GM18868 (cell line): Measurements from ENCODE around the gene PRM3.
"Not testable (repeated sequence)": the region's sequence is repeated elsewhere in the genome, so short reads cannot be mapped to it uniquely, and the experiment has no call there.

Source experiments
- ATAC-seq: cut with Tn5 transposase; IDR thresholded peaks from one replicate; pipeline ENCODE4 v1.9.1; 2021; ENCODE audit warnings: mild to moderate bottlenecking, moderate library complexity; ENCODE audit not compliant: unreplicated experiment

The PRM3 gene

DNA sequence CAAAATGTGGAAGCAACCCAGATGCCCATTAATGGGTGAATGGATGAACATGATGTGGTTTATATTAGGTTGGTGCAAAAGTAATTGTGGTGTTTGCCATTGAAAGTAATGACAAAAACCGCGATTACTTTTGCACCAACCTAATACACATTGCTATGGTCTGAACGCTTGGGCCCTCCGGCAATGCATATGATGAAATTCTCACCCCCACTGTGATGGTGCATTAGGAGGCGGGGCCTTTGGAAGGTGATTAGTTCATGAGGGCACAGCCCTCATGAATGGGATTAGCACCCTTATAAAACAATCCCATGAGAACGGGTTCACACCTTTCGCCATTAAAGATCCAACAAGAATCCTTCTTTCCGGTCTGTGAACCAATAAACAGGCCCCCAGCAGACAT lies 33.0 kb upstream of the PRM3 start:
- no peak for ATAC-seq

DNA sequence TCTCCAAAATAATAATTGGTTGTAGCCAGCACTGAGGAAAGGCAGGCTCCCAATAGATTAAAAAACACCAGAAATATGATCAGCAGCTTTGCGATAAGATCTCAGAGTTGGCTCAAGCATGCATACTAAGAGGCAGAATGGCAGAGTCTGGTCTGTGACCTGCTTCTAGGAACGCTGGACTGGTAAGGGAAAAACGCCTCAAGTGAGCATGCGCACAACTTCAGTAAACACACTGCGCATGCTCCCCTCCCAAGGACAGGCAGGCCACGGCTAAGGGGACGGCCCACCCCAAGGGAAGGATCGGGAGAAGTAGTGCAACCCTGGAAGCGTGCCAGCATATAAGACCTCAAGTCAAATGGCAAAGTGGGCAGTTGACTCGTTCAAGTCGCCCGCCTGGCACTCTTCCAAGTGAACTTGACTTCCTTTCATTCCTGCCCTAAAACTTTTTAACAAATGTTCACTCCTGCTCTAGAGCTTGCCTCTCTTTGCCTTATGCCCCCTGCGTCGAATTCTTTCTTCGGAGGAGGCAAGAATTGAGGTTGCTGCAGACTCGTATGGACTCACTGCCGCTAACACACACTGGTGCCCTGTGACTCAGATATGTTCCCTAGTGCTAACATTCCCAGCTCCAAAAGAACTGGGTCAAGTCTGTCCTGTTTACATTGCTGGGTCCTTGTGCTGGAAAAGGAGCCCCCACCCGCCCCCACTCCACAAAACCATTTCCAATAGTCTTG lies 30.1 kb upstream of the PRM3 start:
- no peak for ATAC-seq

DNA sequence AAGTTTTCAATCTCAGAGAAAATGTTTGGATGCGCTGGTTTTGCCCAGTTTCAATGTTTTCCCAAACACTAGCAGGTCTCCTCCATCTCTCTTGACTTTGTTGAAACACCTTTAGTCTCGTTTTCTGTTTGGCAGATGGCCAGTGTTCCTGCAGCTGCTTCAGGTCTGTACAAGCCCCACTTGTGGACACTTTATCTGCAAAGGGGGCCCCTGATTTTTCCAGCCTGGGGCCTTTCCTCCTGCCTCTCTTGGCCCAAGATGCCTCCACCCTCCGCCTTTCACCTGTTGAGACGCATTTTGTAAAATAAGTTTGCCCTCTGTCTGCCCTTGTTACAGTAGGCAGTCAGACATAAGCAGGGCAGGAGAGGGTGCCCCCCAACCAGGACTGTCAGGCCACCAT lies 29.5 kb upstream of the PRM3 start:
- no peak for ATAC-seq

DNA sequence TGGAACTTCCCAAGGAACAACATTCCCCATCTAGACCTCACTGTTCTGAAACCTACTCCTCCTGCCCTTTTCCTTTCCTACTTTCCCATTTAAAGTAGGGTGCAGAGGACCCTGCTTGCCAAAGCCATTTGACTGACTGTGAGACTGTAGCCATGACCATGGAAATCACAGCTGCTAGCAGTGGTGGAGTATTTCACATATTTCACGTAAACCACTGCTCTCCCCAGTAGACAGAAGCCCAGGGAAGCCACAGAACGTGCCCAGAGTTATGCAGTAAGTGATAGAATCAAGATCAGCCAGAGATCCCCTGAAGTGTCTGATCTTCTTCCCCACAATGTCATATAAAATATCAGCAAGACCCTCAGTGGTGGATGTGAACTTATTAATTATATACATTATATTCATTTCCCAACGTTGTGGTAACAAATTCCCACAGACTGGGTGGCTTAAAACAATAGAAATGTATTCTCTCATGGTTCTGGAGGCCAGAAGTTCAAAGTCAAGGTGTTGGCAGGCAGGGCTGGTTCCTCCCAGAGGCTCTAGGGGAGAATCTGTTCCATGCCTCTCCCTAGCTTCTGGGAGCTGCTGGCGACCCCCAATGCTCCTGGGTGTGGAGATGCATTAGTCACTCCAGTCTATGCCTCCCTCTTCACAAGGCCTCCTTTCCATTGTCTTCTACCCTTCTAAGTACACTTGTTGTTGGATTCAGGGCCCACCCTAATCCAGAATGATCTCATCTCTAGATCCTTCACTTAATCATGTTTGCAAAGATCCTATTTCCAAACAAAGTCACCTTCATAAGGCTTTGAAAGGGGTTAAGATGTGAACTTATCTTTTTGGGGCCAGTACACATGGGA lies 28.4 kb upstream of the PRM3 start:
- ATAC-seq = no peak

DNA sequence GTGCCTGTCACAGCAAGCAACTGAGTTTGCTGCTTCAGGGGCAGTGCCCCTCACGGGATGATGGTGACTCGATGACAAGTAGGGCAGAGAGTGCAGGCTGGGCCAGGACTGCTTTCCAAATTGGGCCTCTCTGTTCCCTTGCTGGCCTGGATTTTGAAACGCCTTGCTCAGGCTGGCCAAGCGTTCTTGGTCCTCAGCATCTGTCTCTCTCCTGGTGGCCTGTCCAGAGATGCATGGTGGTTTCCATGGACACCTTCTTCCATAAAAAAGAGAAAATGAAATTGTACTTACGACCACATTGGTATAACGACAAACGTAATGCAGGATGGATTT lies 27.1 kb upstream of the PRM3 start:
- no peak for ATAC-seq

DNA sequence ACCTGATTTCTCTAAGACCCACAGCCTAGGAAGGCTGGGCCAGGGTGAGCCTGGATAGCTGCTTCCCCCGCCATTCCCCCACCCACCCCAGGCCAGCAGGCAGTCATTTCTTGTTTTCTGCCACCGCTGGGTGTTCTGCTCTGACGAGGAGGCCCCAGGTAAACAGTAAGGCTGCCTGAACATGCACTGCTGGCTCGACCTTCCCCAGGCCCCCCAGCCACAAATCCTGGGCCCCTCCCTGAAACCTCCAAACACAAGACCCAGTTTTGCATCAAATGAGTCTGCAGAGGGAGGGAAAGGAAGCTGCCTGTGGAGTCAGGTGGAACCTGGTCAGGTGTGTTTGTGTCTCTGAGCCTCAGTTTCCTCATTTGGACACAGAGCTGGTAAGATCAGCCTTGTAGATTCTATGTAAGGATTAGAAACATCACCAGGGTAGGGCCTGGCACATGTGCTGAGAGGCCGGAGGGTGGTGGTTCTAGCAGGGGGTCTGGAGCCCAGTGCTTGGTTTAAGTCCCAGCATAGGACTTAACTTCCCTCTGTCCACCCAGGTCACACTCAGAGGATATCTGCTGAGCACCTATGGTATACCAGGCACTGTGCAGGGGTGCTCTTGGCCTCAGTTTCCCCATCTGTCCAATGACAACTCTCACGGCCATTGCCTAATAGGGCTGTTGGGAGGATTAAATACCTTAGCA lies 26.6 kb upstream of the PRM3 start:
- no peak for ATAC-seq

DNA sequence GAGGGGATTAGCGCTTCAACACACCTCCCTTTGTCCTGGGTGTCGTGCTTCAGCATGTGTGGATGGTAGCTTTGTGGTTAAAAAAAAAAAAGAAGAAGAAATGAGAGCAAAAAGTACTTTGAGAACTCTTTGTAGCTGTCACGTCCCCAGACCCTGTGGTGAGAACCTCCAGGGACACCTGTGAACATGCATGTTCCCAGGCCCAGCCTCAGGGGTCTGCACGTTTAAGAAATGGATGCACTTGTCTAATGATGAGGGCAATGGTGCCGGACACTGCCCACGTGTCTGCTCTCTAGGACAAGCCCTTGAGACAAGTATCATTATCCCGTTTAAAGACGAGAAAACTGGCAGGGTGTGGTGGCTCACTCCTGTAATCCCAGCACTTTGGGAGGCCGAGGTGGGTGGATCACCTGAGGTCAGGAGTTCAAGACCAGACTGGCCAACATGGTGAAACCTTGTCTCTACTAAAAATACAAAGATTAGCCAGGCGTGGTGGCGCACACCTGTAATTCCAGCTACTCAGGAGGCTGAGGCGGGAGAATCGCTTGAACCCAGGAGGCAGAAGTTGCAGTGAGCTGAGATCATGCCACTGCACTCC lies 25.6 kb upstream of the PRM3 start:
- peak; percentile 44 for ATAC-seq

DNA sequence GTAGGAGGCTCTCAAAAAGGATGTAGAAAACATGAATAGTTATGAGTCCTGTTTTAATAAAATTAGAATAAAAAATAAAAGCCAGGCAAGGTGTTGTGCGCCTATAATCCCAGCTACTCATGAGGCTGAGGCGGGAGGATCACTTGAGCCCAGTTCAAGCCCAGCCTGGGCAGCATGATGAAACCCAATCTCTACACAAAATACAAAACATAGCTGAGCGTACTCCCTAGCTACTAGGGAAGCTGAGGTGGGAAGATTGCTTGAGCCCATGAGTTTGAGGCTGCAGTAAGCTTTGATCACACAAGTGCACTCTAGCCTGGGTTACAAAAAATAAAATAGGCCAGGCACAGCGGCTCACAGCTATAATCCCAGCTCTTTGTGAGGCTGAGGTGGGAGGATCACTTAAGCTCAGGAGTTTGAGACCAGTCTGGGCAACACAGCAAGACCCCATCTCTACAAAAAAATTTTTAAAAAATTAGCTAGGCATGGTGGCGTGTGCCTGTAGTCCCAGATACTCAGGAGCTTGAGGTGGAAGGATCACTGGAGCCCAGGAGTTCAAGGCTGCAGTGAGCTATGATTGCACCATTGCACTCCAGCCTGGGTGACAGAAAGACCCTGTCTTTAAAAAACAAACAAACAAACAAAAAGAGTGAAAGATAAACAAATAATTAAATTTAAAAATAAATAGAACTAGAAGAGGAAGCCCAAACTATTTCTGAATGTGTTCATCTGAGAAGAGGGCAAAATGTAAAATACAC lies 24.9 kb upstream of the PRM3 start:
- ATAC-seq = no peak

DNA sequence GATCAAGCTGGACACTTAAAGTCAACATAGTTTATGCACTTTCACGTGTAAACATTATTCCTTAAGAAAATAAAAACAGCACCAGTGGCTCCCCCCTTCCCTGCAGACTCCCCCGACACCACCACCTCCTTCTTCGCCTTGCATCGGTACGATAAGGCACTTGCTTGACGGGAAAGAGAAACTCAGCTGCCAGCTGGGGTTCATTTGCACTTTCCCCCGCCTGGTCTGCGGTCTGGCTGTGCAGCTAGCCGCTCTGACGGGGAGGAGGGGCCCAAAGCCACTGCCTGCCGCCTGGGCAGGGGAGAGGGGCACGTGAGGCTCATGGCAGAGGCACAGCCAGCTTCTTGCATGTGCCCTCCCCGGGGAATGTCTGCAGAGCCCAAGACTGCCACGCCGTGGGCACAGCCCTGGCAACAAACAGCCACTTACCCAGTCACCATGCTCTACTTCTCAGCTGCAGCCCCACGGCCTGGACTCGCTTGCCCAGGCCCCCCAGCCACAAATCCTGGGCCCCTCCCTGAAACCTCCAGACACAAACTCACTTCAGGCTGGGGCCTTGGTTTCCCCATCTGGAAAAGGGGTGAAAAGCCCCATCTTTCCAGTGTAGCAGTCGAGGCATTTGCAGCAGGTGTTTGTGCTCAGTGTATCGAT lies 24.2 kb upstream of the PRM3 start:
- ATAC-seq = peak; percentile 67

DNA sequence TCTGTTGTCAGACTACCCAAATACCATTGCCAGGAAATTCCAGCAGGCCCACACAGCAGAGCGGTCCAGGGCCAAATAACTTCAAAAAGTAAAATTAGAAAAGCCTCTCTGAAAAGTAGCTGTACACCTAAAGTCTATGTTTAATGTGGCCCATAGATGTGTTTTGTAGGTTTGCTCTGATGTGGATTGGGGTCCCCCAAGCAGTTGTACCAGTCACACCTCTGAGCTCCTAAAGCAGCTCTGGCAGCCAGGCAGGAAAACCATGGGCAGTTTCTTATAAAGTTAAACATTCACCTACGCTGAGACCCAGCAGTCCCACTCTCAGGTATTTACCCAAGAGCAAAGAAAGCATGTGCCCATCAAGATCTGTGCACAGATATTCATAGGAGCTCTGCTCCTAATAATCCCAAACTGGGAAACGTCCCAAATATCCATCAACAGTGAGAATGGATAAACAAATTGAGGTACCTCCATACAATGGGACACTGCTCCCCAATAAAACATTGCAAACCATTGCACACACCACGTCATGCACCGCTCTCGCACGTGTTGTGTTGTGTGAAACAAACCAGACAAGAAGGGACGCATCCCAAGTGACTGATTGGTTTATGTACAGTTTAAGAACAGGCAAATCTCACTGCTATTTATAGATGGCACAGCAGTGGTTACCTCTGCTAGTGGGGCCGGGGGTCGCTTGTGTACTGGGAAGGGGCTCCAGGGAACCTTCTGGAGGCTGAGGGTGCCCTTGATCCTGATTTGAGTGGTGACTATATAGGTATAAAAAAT lies 23.5 kb upstream of the PRM3 start:
- ATAC-seq = no peak

DNA sequence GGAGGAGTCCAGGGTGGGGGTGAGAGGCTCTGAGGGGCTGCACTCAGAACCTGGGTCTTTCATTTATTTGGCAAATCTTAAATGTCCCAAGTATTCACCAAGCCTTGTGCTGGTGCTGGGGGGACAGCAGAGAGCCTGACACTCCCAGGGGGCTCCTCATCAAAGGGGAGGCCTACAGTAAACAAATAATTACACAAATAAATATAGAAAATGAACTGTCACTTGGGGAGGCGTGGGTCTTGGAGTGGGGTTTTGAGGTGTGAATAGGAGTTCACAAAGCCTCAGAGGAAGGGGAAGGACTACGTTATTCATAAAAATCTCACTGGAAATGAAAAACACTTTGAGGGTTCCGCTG lies 22.9 kb upstream of the PRM3 start:
- ATAC-seq = no peak

DNA sequence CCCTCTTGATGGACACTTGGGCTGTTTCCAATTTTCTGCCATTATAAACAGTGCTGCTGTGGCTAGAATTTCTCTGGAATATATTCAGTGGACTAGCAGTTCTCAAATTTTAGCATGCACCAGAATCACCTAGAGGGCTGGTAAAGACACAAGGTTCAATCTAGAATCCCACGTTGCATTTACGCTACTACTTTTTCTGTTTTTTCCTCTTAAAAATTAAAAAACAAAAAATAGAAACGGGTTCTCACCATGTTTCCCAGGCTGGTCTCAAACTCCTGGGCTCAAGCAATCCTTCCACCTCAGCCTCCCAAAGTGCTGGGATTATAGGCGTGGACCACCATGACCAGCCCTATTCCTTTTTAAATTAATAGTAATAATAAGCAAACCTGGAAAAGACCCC lies 22.2 kb upstream of the PRM3 start:
- no peak for ATAC-seq

DNA sequence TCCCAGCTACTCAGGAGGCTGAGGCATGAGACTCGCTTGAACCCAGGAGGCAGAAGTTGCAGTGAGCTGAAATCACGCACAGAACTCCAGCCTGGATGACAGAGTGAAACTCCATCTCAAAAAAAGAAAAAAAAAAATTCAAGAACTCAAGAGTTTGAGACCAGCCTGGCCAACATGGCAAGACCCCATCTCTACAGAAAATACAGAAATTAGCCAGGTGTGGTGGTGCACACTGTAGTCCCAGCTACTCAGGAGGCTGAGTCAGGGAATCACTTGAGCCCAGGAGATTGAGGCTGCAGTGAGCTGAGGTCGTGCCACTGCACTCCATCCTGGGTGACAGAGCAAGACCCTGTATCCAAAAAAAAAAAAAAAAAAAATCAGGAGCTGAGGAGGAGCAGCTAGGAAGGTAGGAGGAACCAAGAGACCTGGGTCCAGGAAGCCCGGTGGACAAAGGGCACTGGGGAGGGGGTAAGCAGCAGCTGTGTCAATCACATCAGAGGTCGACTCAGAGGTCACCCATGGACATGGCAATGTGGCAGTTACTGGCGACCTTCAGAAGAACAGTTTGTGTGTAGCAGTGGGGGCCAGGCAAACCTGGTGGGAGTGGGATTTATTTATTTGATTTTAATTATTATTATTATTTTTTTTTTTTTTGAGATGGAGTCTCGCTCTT lies 18.8 kb upstream of the PRM3 start:
- ATAC-seq = no peak

DNA sequence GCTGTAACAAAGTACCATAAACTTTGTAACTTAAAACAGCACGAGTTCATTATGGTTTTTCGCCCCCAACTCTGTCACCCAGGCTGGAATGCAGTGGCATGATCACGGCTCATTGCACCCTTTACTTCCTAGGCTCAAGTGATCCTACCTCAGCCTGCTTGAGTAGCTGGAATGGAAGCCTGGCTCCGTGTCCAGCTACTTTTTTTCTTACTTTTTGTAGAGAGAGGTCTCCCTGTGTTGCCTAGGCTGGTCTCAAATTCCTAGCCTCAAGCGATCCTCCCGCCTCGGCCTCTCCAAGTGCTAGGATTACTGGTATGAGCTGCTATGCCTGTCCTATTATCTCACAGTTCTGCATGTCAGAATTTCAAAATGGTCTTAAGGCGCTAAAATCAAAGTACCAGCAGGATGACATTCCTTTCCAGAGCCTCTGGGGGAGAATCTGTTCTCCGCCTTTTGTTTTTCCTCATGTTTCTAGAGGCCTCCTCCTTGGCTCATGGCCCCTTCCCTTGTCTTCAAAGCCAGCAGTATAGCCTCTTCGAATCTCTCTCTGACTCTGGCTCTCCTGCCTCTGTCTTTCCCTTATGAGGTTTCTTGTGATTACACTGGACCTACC lies 17.8 kb upstream of the PRM3 start:
- ATAC-seq = no peak

DNA sequence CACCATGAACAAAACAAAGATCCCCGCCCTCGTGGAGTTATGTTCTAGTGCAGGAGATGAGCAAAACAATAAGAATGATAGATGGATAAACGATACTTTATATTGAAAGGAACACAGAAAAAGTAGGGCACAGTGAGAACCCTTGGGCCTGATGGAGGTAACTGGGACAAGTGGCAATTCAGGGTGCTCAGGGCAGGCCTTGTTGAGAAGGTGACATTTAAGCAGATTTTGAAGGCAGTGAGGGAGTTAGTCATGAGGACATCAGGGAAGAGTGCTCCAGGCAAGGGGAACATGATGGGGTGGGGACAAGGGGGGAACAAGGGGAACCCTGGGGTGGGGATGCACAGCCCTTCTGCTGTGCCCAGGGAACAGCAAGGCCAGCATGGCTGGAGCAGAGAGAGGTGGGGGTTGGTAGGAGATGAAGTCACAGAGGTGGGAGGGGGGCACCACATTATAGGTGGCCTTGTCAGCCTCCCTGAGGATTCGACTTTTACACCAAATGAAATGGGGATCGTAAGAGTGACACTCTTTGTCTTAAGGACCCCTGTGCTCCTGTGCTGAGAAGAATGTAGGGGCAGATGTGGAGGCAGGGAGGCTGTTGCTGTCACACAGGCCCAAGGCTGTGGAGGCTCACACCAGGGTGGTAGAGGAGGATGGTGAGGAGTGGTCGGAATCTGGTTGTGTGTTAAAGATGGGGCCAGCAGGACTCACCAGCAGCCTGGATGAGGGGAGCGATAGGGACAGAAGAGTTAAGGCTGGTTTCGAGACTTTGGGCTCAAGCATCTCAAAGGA lies 16.9 kb upstream of the PRM3 start:
- ATAC-seq = no peak

DNA sequence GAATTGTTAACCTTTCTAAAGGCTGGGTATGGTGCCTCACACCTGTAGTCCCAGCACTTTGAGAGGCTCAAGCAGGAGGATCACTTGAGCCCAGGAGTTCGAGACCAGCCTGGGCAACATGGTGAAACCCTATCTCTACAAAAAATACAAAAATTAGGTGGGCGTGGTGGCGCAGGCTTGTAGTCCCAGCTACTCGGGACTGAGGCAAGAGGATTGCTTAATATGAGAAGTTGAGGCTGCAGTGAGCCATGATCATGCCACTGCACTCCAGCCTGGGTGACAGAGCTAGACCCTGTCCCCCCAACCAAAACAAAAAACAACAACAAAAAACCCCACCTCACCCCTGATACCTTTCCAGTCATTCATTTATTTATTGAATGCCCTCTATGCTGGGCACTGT lies 16.3 kb upstream of the PRM3 start:
- ATAC-seq = not testable (repeated sequence)

DNA sequence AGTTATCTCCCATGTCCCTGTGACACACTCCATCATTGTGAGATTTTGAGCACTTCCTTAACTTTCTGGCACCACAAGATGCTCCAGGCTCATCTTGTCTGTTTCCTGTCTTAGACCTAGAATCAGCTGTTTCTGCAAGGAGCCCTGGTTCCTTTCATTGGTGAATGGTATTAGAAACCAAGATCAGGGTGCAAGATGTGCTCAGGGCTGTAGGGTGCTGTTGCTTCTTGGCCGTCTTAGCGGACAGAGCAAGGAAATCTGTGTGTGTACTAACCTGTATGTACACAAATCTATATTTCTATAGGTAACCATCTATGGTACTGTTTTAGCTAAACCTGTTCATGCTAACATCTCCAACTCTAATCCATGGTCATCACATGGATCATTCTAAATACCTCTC lies 15.8 kb upstream of the PRM3 start:
- no peak for ATAC-seq

DNA sequence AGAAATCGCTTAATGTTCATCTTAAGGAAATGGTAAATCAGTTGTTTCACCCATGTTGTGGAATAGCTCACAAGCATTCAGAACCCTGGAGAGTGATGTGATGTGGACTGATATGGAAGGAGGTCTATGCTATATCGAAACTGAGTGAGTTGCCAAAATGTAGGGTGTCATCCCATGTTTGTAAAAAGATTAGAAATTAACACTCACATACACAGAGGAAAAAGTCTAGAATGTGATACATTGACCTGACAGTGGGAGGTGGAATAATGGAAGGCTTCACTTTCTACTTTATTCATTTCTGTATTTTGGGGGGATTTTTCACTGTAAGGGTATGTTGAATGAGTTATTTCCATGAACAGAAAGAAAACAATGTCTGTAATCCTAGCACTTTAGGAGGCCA lies 12.4 kb upstream of the PRM3 start:
- no peak for ATAC-seq
